SK-N-SH (cell line): ENCODE results near the gene CRIP2. TPM values are rescaled to one million over a fixed set of nuclear protein-coding genes. Genes with fewer than 3 reads are reported as not detected.

Experiments
- CTCF ChIA-PET: fragments of 300-600, 350-600 bp; formaldehyde crosslinking; extraction: SDS; loops from one replicate; lab custom pipeline; 2021; lab: Yijun Ruan, JAX
- POLR2A ChIA-PET: fragments of 350-600 bp; sonication (Branson Sonifier 250); formaldehyde crosslinking; extraction: SDS; loops from one replicate; lab custom pipeline; 2020; ENCODE audit warnings: antibody characterized with exemption, inconsistent platforms; lab: Yijun Ruan, JAX
- DNase-seq: peaks from one replicate; pipeline ENCODE4 v3.0.0; 2012
- H2AFZ ChIP-seq: fragments of 200-600 bp; sonication (generic); 2 replicates; pipeline ENCODE4 v1.8.1; 2016; ENCODE audit warnings: antibody characterized with exemption, mild to moderate bottlenecking, low read depth
- H3F3A ChIP-seq: fragments of 200-600 bp; sonication (generic); replicated peaks from 2 replicates; pipeline ENCODE3; 2016; ENCODE audit warnings: antibody characterized with exemption, mild to moderate bottlenecking; ENCODE audit not compliant: insufficient read depth
- H3K27ac ChIP-seq, 2 experiments: fragments of 200-500 bp in 1 of 2; fragments of 200-600 bp in 1 of 2; sonication (Bioruptor generic) in 1 of 2; sonication (generic), shearing (Covaris generic) in 1 of 2; 2 replicates each; pipeline versions ENCODE4 v1.5.1 to v1.6.1; 2014 to 2016; ENCODE audit warnings: low read depth in 2 of 2, inconsistent platforms in 1 of 2, low read length in 1 of 2, mild to moderate bottlenecking in 1 of 2, mixed read lengths in 1 of 2
- H3K27me3 ChIP-seq: fragments of 200-600 bp; sonication (generic), shearing (Covaris generic); 2 replicates; pipeline ENCODE4 v1.6.1; 2016; ENCODE audit warnings: mixed run types; ENCODE audit not compliant: insufficient read depth
- H3K36me3 ChIP-seq, 2 experiments: fragments of 200-500 bp in 1 of 2; fragments of 200-600 bp in 1 of 2; sonication (Bioruptor generic) in 1 of 2; sonication (generic) in 1 of 2; replicated peaks in 1 of 2; 2 replicates each; pipeline versions ENCODE3 to v1.5.1; 2014 to 2016; ENCODE audit warnings: low read length in 1 of 2, mild to moderate bottlenecking in 1 of 2; ENCODE audit not compliant: insufficient read depth in 2 of 2, control insufficient read depth in 1 of 2
- H3K4me1 ChIP-seq, 2 experiments: fragments of 200-500 bp in 1 of 2; fragments of 200-600 bp in 1 of 2; sonication (Bioruptor generic) in 1 of 2; sonication (generic), shearing (Covaris generic) in 1 of 2; 2 replicates each; pipeline versions ENCODE4 v1.5.1 to v1.6.1; 2014 to 2016; ENCODE audit warnings: low read depth in 1 of 2, low read length in 1 of 2, mixed run types in 1 of 2; ENCODE audit not compliant: insufficient read depth in 2 of 2, control insufficient read depth in 1 of 2
- H3K4me2 ChIP-seq: fragments of 200-600 bp; sonication (generic), shearing (Covaris generic); 2 replicates; pipeline ENCODE4 v1.6.1; 2017; ENCODE audit warnings: mixed run types
- H3K4me3 ChIP-seq, 2 experiments: fragments of 200-500 bp in 1 of 2; fragments of 200-600 bp in 1 of 2; sonication (Bioruptor generic) in 1 of 2; sonication (generic), shearing (Covaris generic) in 1 of 2; 2 replicates each; pipeline versions ENCODE4 v1.5.1 to v1.8.1; 2014 to 2016; ENCODE audit warnings: low read depth in 2 of 2, inconsistent platforms in 1 of 2, low read length in 1 of 2, mild to moderate bottlenecking in 1 of 2, mixed read lengths in 1 of 2, moderate library complexity in 1 of 2
- H3K79me2 ChIP-seq: fragments of 200-600 bp; sonication (generic); 2 replicates; pipeline ENCODE4 v1.8.1; 2017; ENCODE audit warnings: mild to moderate bottlenecking; ENCODE audit not compliant: insufficient read depth
- H3K9ac ChIP-seq: fragments of 200-600 bp; sonication (generic); 2 replicates; pipeline ENCODE4 v1.6.1; 2017; ENCODE audit warnings: mixed run types
- H3K9me2 ChIP-seq: fragments of 200-600 bp; sonication (generic); 2 replicates; pipeline ENCODE4 v1.6.1; 2017; ENCODE audit warnings: mixed run types
- H3K9me3 ChIP-seq: fragments of 200-600 bp; sonication (generic); 2 replicates; pipeline ENCODE4 v1.6.1; 2017; ENCODE audit warnings: mixed run types, mild to moderate bottlenecking, moderate library complexity
- H4K20me1 ChIP-seq: fragments of 200-600 bp; sonication (generic); 2 replicates; pipeline ENCODE4 v1.6.1; 2017; ENCODE audit warnings: mild to moderate bottlenecking, mixed run types; ENCODE audit not compliant: insufficient read depth
- EP300 ChIP-seq, 2 experiments: IDR thresholded peaks; 2 replicates each; pipeline versions ENCODE4 v1.4.0 to v1.6.1; 2012; ENCODE audit warnings: borderline replicate concordance in 1 of 2, low read depth in 1 of 2, low read length in 1 of 2
- FOXJ3 ChIP-seq: sonication (generic); formaldehyde crosslinking; IDR thresholded peaks from 2 replicates; pipeline ENCODE4 v1.5.1; 2020; ENCODE audit warnings: mild to moderate bottlenecking, missing genetic modification reagents
- GABPA ChIP-seq: IDR thresholded peaks from 2 replicates; pipeline ENCODE4 v1.4.0; 2012; ENCODE audit warnings: low read depth, mild to moderate bottlenecking
- RAD21 ChIP-seq: IDR thresholded peaks from 2 replicates; pipeline ENCODE4 v1.6.1; 2012; ENCODE audit warnings: mild to moderate bottlenecking, low read length
- SIN3A ChIP-seq: IDR thresholded peaks from 2 replicates; pipeline ENCODE4 v1.6.1; 2012; ENCODE audit warnings: low read depth, mild to moderate bottlenecking, low read length, moderate library complexity, borderline replicate concordance
- TCF12 ChIP-seq: IDR thresholded peaks from 2 replicates; pipeline ENCODE4 v1.4.0; 2012
- YY1 ChIP-seq: IDR thresholded peaks from 2 replicates; pipeline ENCODE4 v1.4.0; 2012; ENCODE audit warnings: low read depth, mild to moderate bottlenecking
- ZBTB33 ChIP-seq: IDR thresholded peaks from 2 replicates; pipeline ENCODE4 v1.4.0; 2012; ENCODE audit warnings: low read depth, borderline replicate concordance
- WGBS: methylation state at CpG from one replicate; pipeline ENCODE4 v1.1.6; 2017; ENCODE audit warnings: low lambda C conversion rate; 5-methylcytosine and 5-hydroxymethylcytosine counted together
- polyA plus RNA-seq, 3 experiments: library from polyadenylated mRNA; depleted of rRNA; stranded (reverse); fragments of >200 nt; gene quantifications; 2 replicates each; pipeline ENCODE4 v1.2.3, GENCODE V29; 2012

Gene CRIP2
- polyA plus RNA-seq, 1 of the 3 experiments (the other 2 are of a cell fraction), result 335 TPM

GRCh38 chr14:105503296-105503640, 28.6 kb downstream of the CRIP2 start:
- Histone ChIP-seq H4K20me1 (no peaks in the 10 kb centered on the region), H3K4me1 (peaks cover 0 to 9% of the 10 kb centered on the region in 2 experiments; a peak in 1 of 4 replicates), H3K36me3 (no peaks in the 10 kb centered on the region), H3K9me3 (no peaks in the 10 kb centered on the region), H3K27ac (no peak overlapping the region), H3K4me3 (no peak overlapping the region), H3F3A (no peaks in the 10 kb centered on the region), H2AFZ (no peak overlapping the region), H3K9ac (no peak overlapping the region), H3K9me2 (no peaks in the 10 kb centered on the region), H3K4me2 (no peak overlapping the region), H3K79me2 (no peaks in the 10 kb centered on the region), H3K27me3 (peaks cover 4% of the 10 kb centered on the region; the same call in 1 of the 2 replicates)
- ChIA-PET POLR2A (no interaction called here), CTCF (interaction anchor here (1.0 to 1.3 kb wide), 2 partner anchors 10 to 25 kb away, joined by 5 read pairs; no protein-coding TSS in a partner anchor)
- no CpG with 5 or more reads among the region's 7 CpGs for WGBS
- DNase-seq, result peak; percentile 26
- TF ChIP-seq ZBTB33 (no peak), EP300 (IDR thresholded peaks at IDR 0.05; ENCODE audit: borderline replicate concordance in 1 of 2, low read depth in 1 of 2, low read length in 1 of 2) (no peak)

GRCh38 chr14:105503935-105504692, 29.5 kb downstream of the CRIP2 start:
- TF ChIP-seq TCF12 (no peak), FOXJ3 (no peak), YY1 (no peak), SIN3A (no peak), ZBTB33 (no peak), GABPA (no peak), RAD21 (no peak)
- H3K4me2 ChIP-seq, result no peak overlapping the region
- no peaks in the 10 kb centered on the region for H3K79me2 ChIP-seq
- no peaks in the 10 kb centered on the region for H3F3A ChIP-seq
- H3K4me3 ChIP-seq, result no peak overlapping the region
- POLR2A ChIA-PET, result no interaction called here
- 81% methylated on average over 22 of the region's 29 CpGs for WGBS
- no peaks in the 10 kb centered on the region for H3K9me3 ChIP-seq
- CTCF ChIA-PET, result interaction anchor here (1.0 kb wide), 1 partner anchor 11 kb away, joined by 5 read pairs; no protein-coding TSS in a partner anchor
- no peak overlapping the region for H3K27ac ChIP-seq
- no peaks in the 10 kb centered on the region for H4K20me1 ChIP-seq
- H3K4me1 ChIP-seq, result peaks cover 0 to 9% of the 10 kb centered on the region in 2 experiments; a peak in 1 of 4 replicates
- H3K9ac ChIP-seq, result no peak overlapping the region
- H3K9me2 ChIP-seq, result no peaks in the 10 kb centered on the region
- no peak overlapping the region for H2AFZ ChIP-seq
- DNase-seq, result peak; percentile 41
- H3K27me3 ChIP-seq, result peaks cover 11% of the 10 kb centered on the region; the same call in 1 of the 2 replicates
- no peaks in the 10 kb centered on the region for H3K36me3 ChIP-seq
